ENCODE results near the gene SOD3. TPM values are rescaled to one million over a fixed set of nuclear protein-coding genes. Genes with fewer than 3 reads are reported as not detected.

Gene SOD3
- total and polyA plus RNA-seq, 9 of the 15 experiments (the other 6 are each of a cell fraction or from before 2014, with no cell fraction given): 0.10 to 0.31 (median 0.24) TPM; not detected in 6

DNA sequence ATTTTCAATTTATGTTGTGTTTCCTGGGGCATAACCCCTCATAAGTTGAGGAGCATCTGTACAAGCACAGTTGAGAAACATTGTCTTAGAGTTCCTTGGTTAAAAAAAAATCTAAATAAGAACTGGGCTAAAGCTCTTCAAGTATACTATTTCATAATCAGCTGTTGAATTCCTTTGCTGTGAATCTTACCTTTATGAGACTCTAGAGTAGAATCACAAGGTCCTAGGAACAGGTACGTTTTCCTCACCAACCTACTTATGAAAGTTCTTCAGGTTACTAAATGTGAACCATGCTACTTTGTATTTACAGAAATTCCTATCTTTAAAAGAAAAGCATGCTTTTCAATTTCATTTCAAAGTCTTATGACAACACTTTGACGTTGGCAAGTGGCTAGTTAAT, 20.9 kb upstream of the SOD3 start (continued):
- TF ChIP-seq MXI1 (IDR thresholded peaks at IDR 0.05; ENCODE audit: low read depth, low read length) (no peak), FOXK2 (conservative IDR thresholded peaks at IDR 0.05 in 1 of 2, IDR thresholded peaks at IDR 0.05 in 1 of 2; ENCODE audit: low read depth in 2 of 2) (no peak), PML (IDR thresholded peaks at IDR 0.05; ENCODE audit: low read length) (no peak), ZNF561 (CRISPR knock-in tag; conservative IDR thresholded peaks at IDR 0.05) (no peak), MAFF (IDR thresholded peaks at IDR 0.05; ENCODE audit: low read length) (no peak), DDX20 (tag; IDR thresholded peaks at IDR 0.05; ENCODE audit: low read depth) (no peak), KDM4B (IDR thresholded peaks at IDR 0.05; ENCODE audit: borderline replicate concordance in 2 of 2, low read depth in 1 of 2) (no peak), PHF21A (IDR thresholded peaks at IDR 0.05; ENCODE audit: borderline replicate concordance, low read depth) (no peak), SREBF1 (IDR thresholded peaks at IDR 0.05; ENCODE audit: borderline replicate concordance, low read depth, low read length) (no peak), MCM7 (IDR thresholded peaks at IDR 0.05) (no peak)
- TF ChIP-seq, protein P1, sequence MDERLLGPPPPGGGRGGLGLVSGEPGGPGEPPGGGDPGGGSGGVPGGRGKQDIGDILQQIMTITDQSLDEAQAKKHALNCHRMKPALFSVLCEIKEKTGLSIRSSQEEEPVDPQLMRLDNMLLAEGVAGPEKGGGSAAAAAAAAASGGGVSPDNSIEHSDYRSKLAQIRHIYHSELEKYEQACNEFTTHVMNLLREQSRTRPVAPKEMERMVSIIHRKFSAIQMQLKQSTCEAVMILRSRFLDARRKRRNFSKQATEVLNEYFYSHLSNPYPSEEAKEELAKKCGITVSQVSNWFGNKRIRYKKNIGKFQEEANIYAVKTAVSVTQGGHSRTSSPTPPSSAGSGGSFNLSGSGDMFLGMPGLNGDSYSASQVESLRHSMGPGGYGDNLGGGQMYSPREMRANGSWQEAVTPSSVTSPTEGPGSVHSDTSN (CRISPR knock-in tag; IDR thresholded peaks at IDR 0.05; ENCODE audit: low read depth): no peak
- TF ChIP-seq, protein P1 (tag; conservative IDR thresholded peaks at IDR 0.05; ENCODE audit: low read depth): no peak

All from K562 (cell line).